Measurements from ENCODE around the gene NCR2.

The NCR2 gene

GRCh38 chr6:41336824-41337223 is 1.4 kb downstream of the NCR2 start:
- CTCF ChIA-PET, result interaction anchor here (0.7 kb wide), 1 partner anchor 245 kb away, joined by 9 read pairs; no protein-coding TSS in a partner anchor
- H3K27ac ChIP-seq, result no peak overlapping the region
- TF ChIP-seq CTCF (conservative IDR thresholded peaks at IDR 0.05; ENCODE audit: low read depth), result no peak
- POLR2A ChIA-PET (ENCODE audit: low non-redundant PET), result no interaction called here
- DNase-seq (ENCODE audit: low spot score), result no peak

- H3K27ac ChIP-seq, result no peak overlapping the region
- CTCF ChIA-PET, result no interaction called here
- POLR2A ChIA-PET (ENCODE audit: low non-redundant PET), result no interaction called here
- no peak for DNase-seq (ENCODE audit: low spot score)
- no peak for TF ChIP-seq CTCF (conservative IDR thresholded peaks at IDR 0.05; ENCODE audit: low read depth)
Observed at GRCh38 chr6:41337709-41338108, 2.3 kb downstream of the NCR2 start.

DNA sequence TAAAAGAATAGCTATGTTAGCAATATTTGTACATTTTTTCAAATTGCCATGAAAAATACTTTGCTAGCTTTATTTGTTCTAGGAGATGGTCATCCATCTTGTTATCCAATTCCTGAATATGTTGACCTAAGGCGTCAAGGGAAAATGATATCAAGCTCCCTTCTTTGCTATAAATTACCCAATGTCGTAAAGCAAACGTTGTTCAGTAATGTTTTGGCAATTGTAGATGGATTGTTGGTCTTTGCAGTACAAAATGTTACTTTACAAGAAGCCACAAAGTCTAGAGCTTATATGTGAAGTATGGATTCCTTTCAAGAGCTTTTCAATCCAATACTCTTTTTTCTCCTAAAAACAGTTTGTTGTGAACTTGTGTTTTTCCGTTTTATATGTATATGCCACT is 3.3 kb downstream of the NCR2 start:
- H3K27ac ChIP-seq, result no peak overlapping the region
- no peak for DNase-seq (ENCODE audit: low spot score)
- no peak for TF ChIP-seq CTCF (conservative IDR thresholded peaks at IDR 0.05; ENCODE audit: low read depth)
- CTCF ChIA-PET, result interaction anchor here (0.8 kb wide), 1 partner anchor 30 kb away, joined by 5 read pairs; no protein-coding TSS in a partner anchor
- POLR2A ChIA-PET (ENCODE audit: low non-redundant PET), result no interaction called here

GRCh38 chr6:41341580-41341979 is 6.2 kb downstream of the NCR2 start:
- DNase-seq (ENCODE audit: low spot score), result no peak
- H3K27ac ChIP-seq, result no peak overlapping the region
- ChIA-PET CTCF (no interaction called here), POLR2A (ENCODE audit: low non-redundant PET) (no interaction called here)
- TF ChIP-seq CTCF (conservative IDR thresholded peaks at IDR 0.05; ENCODE audit: low read depth), result no peak

DNA sequence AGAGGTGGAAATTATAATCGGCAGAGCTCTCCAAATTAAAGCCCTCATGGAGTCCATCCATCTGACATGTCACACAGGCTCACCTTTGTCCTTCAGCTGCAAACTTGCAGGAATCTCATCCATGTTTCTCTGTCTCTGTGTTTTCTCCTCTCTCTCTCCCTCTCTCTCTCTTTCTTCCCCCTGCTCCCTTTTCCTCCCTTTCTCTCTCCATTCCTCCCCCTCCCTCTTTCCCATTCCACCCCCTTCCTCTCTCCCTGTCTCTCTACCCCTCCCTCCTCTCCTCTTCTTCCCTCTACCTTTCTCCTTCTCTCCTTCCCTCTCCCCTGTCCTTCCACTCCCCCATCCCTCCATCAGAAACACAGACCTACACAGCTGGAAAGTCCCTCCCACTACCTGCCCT is 6.8 kb downstream of the NCR2 start:
- CTCF ChIA-PET, result no interaction called here
- TF ChIP-seq CTCF (conservative IDR thresholded peaks at IDR 0.05; ENCODE audit: low read depth), result no peak
- POLR2A ChIA-PET (ENCODE audit: low non-redundant PET), result no interaction called here
- no peak for DNase-seq (ENCODE audit: low spot score)
- no peak overlapping the region for H3K27ac ChIP-seq

DNA sequence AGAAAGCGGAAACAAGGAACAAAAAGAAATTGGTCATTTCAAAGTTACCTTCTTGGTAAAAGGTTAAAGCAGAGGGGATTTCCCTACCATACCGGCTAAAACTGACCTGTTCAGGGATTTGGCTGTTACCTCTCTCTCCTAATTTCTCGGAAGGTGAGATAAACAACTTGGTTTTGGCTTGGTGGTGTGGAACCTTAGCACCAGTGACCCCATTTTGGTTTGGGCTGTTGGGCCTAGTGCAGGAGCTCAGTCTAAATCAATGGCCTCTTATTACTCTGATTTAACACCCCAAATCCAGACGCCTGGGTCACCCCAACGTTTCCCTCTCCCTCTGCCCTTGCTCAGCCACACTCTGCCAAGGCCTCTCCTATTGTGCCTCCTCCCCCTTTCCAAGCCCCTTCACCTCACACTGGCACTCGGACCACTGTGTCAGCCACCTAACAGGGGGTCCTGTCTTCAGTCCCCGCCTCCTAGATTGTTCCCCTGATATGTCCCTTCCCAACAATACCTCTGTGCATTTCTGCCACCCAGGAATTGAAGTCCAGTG is 8.3 kb downstream of the NCR2 start:
- no peak for DNase-seq (ENCODE audit: low spot score)
- ChIA-PET CTCF (no interaction called here), POLR2A (ENCODE audit: low non-redundant PET) (no interaction called here)
- TF ChIP-seq CTCF (conservative IDR thresholded peaks at IDR 0.05; ENCODE audit: low read depth), result no peak
- no peak overlapping the region for H3K27ac ChIP-seq

- H3K27ac ChIP-seq, result no peak overlapping the region
- ChIA-PET CTCF (interaction anchor here (0.6 kb wide), 1 partner anchor 58 kb away, joined by 3 read pairs; the partner anchor contains the start of gene TREM1), POLR2A (ENCODE audit: low non-redundant PET) (no interaction called here)
- TF ChIP-seq CTCF (conservative IDR thresholded peaks at IDR 0.05; ENCODE audit: low read depth), result no peak
- no peak for DNase-seq (ENCODE audit: low spot score)
Observed at GRCh38 chr6:41344876-41345275, 9.5 kb downstream of the NCR2 start.

All from RWPE1 (cell line).